Endothelial cell (in vitro differentiated cells): Measurements from ENCODE around the gene FBLN5. TPM values are rescaled to one million over a fixed set of nuclear protein-coding genes. Genes with fewer than 3 reads are reported as not detected.

Source experiments
- DNase-seq: peaks from one replicate; pipeline ENCODE4 v3.0.0; 2021; ENCODE audit warnings: low spot score
- H3K27ac Mint-ChIP-seq: one replicate; pipeline ENCODE4 v1.8.0; 2021; ENCODE audit warnings: mixed read lengths, inconsistent platforms; ENCODE audit not compliant: unreplicated experiment
- H3K27me3 Mint-ChIP-seq: one replicate; pipeline ENCODE4 v1.8.0; 2021; ENCODE audit warnings: mild to moderate bottlenecking, moderate library complexity, mixed read lengths, inconsistent platforms; ENCODE audit not compliant: unreplicated experiment
- H3K36me3 Mint-ChIP-seq: one replicate; pipeline ENCODE4 v1.8.0; 2021; ENCODE audit warnings: mild to moderate bottlenecking, low read depth, mixed read lengths, inconsistent platforms; ENCODE audit not compliant: unreplicated experiment
- H3K4me1 Mint-ChIP-seq: one replicate; pipeline ENCODE4 v1.8.0; 2021; ENCODE audit warnings: mild to moderate bottlenecking, mixed read lengths, inconsistent platforms; ENCODE audit not compliant: unreplicated experiment
- H3K4me3 Mint-ChIP-seq: one replicate; pipeline ENCODE4 v1.8.0; 2021; ENCODE audit warnings: mild to moderate bottlenecking, mixed read lengths, inconsistent platforms; ENCODE audit not compliant: unreplicated experiment
- H3K9me3 Mint-ChIP-seq: one replicate; pipeline ENCODE4 v1.8.0; 2021; ENCODE audit warnings: mixed read lengths, inconsistent platforms; ENCODE audit not compliant: unreplicated experiment
- total RNA-seq: library from RNA; stranded (reverse); fragmentation: NEBNext Ultra II Directional; extraction: Animal tissue kit (Norgen Biotek cat#: 25700); gene quantifications from one replicate; pipeline ENCODE4 v1.2.1, GENCODE V29; 2021; ENCODE audit not compliant: unreplicated experiment
- TF ChIP-seq, protein P1 (sequence below): fragments of 200-600 bp; sonication (generic); IDR thresholded peaks from one replicate; pipeline ENCODE4 v1.5.0; 2021; ENCODE audit warnings: antibody characterized with exemption; ENCODE audit not compliant: unreplicated experiment

The FBLN5 gene
- total RNA-seq, 1 donor from 2014 or later = 0.26 TPM

- Mint-ChIP-seq H3K4me3 (no peak overlapping the region), H3K9me3 (no peaks in the 10 kb centered on the region), H3K27me3 (peaks cover 5% of the 10 kb centered on the region), H3K27ac (no peak overlapping the region), H3K36me3 (no peaks in the 10 kb centered on the region), H3K4me1 (peaks cover 6% of the 10 kb centered on the region)
- TF ChIP-seq, protein P1, sequence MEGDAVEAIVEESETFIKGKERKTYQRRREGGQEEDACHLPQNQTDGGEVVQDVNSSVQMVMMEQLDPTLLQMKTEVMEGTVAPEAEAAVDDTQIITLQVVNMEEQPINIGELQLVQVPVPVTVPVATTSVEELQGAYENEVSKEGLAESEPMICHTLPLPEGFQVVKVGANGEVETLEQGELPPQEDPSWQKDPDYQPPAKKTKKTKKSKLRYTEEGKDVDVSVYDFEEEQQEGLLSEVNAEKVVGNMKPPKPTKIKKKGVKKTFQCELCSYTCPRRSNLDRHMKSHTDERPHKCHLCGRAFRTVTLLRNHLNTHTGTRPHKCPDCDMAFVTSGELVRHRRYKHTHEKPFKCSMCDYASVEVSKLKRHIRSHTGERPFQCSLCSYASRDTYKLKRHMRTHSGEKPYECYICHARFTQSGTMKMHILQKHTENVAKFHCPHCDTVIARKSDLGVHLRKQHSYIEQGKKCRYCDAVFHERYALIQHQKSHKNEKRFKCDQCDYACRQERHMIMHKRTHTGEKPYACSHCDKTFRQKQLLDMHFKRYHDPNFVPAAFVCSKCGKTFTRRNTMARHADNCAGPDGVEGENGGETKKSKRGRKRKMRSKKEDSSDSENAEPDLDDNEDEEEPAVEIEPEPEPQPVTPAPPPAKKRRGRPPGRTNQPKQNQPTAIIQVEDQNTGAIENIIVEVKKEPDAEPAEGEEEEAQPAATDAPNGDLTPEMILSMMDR = no peak
- DNase-seq = no peak
Observed at GRCh38 chr14:91877376-91877915, 70.0 kb downstream of the FBLN5 start.

GRCh38 chr14:91876492-91876891 is 71.0 kb downstream of the FBLN5 start:
- TF ChIP-seq, protein P1 = no peak
- Mint-ChIP-seq H3K36me3 (no peaks in the 10 kb centered on the region), H3K4me1 (peaks cover 8% of the 10 kb centered on the region), H3K27me3 (peaks cover 5% of the 10 kb centered on the region), H3K4me3 (no peak overlapping the region), H3K9me3 (no peaks in the 10 kb centered on the region), H3K27ac (no peak overlapping the region)
- DNase-seq = no peak

- DNase-seq = no peak
- Mint-ChIP-seq H3K27me3 (peaks cover 5% of the 10 kb centered on the region), H3K9me3 (no peaks in the 10 kb centered on the region), H3K4me1 (peaks cover 9% of the 10 kb centered on the region), H3K27ac (no peak overlapping the region), H3K4me3 (no peak overlapping the region), H3K36me3 (no peaks in the 10 kb centered on the region)
- TF ChIP-seq, protein P1 = no peak
Observed at GRCh38 chr14:91875525-91876286, 71.8 kb downstream of the FBLN5 start.

DNA sequence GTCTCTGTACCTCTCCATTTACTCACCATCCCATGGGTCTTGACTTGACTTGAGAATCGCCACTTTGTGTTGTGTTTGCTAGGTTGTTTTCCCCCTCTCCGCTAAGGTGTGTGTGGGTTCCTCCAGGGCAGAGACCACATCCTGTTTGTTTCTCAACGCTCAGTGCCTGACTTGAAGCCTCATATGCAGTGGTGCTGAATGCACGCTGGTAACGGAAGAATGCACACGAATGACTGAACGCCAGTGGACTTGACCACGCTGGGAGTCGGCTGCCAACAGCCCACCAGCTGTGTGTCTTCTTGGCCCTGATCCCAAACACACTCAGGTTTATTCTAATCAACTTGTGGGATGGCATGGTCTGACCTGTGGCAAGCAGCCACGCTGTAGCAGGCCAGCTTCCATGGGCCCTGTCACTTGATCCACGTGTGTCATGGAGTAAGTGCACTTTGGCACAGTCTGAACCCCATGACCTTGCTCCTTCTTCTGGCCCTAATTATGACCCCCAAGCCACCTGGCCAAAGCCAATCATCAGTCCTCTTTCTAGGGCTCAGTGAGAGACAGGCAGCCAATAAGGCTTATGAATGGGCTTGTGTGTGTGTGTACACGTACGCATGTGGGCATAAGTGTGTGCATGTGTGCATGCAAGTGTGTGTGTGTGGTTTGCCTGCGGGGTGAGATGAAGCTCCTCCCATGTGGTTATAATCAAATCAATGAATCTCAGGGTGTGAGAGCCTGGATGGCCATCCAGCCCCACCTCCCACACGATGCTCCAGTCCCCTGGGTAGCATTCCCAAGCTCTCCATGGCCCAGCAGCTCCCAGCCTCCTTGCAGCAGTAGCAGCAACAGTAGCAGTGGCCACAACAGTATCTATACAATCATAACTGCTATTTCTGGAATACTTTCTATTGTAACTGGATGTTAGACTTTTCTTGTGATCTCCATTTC is 73.8 kb downstream of the FBLN5 start:
- Mint-ChIP-seq H3K4me1 (peaks cover 20% of the 10 kb centered on the region), H3K27me3 (no peaks in the 10 kb centered on the region), H3K36me3 (no peaks in the 10 kb centered on the region), H3K9me3 (no peaks in the 10 kb centered on the region), H3K4me3 (no peak overlapping the region), H3K27ac (no peak overlapping the region)
- TF ChIP-seq, protein P1 = no peak
- DNase-seq = no peak
